Activated CD4-positive, CD25-positive, alpha-beta regulatory T cell treated with anti-CD3 and anti-CD28 coated beads, Interleukin-2, amount 50 U/mL, for 24 hours (primary cell): ENCODE data around the gene FLNA.
"Not testable (repeated sequence)": the region's sequence is repeated elsewhere in the genome, so short reads cannot be mapped to it uniquely, and the experiment has no call there.

Source experiments
- ATAC-seq, 2 donors: fragments of 150-1000 bp; cut with Tn5 transposase; one replicate each; pipeline ENCODE4 v1.10.0; 2021; ENCODE audit warnings: mild to moderate bottlenecking in 1 of 2, moderate library complexity in 1 of 2

FLNA gene

DNA sequence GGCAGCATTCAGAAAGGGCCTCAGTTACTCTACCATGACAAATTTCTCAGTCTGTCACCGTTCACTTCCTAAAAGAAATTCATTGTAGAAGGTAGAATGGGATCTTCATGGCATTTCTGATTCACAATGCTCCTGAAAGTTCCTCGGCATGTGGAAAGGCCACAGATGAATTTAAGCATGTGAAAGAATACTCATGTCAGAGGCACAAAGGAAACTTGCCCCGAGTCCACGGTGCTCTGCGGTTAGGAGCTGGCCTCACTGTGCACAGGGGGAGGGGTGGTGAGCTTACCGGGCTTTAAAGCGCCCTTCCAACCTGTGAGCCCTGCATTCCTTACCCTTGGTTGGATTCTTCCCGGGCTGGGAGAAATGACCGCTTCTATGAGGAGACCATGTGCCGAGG lies 69.6 kb downstream of the FLNA start:
- no peak for ATAC-seq

DNA sequence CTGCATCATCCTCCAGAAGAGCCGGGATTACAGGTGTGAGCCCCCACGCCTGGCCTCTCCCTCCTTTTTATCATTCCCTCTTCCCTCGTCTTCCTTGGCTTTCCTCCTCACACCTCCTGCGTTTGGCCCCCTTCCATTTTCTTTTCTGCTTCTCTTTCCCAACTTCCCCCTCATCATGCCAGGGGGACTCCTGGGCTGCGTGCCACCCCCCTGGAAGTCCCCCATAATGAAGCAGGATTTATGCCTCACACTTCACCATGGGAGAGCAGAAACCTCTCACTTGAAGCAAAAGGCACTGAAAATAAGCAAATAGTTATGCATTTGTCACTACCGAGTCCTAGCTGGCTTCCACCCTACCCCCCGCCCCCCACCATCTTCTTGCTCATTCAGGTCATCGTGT lies 71.0 kb downstream of the FLNA start:
- no peak for ATAC-seq

DNA sequence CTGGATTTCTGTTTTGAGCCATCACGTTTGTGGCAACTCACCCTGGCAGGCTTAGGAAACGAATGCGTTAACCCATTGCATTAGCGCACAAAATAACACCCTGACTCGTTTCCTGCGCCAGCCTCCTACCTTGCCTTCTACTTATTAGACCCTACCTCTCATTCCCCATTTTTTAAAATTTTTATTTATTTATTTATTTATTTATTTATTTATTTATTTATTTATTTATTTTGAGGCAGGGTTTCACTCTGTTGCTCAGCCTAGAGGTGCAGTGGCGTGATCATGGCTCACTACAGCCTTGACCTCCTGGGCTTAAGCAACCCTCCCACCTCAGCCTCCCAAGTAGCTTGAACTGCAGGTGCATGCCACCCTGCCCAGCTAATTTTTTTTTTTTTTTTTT lies 71.4 kb downstream of the FLNA start:
- not testable (repeated sequence) for ATAC-seq

DNA sequence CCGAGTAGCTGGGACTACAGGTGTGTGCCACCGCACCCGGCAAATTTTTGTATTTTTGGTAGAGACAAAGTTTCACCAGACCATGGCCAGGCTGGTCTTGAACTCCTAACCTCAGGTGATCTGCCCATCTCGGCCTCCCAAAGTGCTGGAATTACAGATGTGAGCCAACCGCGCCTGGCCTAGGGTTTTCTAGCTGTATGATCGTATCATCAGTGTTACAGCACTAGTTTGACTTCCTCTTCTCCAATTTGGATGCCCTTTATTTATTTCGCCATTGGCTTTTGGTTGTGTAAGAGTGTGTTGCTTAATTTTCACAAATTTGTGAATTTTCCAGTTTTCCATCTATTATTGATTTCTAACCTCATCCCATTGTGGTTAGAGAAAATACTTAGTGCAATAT lies 73.6 kb downstream of the FLNA start:
- ATAC-seq = no peak
